D341Med (cell line): Measurements from ENCODE around the gene APCDD1.
"Not testable (repeated sequence)": the region's sequence is repeated elsewhere in the genome, so short reads cannot be mapped to it uniquely, and the experiment has no call there.

ENCODE experiments used
- DNase-seq: peaks from one replicate; pipeline ENCODE4 v3.0.0; 2012; ENCODE audit warnings: low spot score

The APCDD1 gene

DNA sequence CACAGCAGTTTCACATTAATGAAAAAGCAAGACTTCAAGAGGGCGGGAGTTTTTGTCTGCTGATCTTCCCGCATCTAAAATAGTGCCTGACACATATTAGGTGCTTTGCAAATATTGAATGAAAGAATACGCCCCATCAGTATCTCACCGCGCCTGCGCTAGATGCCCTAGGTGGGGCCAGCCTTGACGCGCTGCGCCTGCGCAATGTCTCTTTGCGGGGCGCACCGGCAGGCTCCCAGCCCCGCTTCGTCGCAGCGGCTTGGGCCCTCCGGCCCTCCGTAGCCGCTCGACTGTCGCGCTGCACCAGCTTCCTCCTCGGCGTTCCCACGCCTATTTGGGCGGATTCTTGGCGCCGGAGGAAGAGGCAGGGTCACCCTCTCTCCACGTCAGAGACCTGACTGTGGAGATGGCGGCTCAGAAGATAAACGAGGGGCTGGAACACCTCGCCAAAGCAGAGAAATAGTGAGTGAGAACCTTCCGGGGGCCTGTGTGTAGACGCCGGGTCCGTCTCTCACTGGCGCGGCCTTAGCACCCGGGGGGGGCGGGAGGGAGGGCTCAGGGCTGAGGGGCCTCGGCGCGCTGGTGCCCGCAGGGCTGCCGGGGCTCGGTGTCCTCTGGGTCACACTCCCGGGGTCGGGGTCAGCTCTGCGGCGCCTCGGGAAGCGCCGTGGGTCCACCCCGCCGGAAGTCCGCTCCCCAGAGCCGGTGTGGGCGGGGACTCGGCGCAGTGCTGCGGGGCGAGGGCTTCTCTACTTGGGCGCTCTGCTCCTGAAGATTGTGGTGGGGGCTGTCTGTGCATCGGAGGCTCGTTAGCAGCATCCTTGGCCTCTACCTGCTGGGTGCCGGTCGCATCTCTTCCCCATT lies 71.5 kb downstream of the APCDD1 start, which contains the start of gene NAPG:
NAPG (plus strand) TSS at position 331 of the 864 bp plus-strand sequence; CDS start at position 407, 76 bp downstream.
- DNase-seq: peak; percentile 100

- peak; percentile 48 for DNase-seq
Observed at GRCh38 chr18:10526561-10526949, 72.1 kb downstream of the APCDD1 start.

- DNase-seq: no peak
Observed at GRCh38 chr18:10528439-10528838, 74.0 kb downstream of the APCDD1 start.

DNA sequence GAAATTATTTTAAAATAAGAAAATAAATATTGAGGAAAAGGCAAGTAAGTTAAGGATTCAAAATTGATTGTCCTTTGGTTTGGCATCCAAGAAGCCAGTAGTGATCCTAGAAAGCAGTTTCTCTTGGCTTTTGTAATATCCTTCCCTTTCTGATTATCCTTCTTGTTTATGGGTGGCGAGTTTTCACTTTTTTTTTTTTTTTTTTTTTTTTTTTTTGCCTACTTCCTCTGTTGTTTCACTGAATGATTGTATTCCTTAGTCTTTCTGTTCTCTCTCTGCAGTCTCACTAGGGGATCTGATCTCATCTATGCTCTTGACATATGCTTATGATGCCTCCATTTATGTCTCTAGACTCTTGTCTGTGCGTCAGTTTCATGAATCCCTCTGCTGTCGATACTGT lies 75.6 kb downstream of the APCDD1 start:
- no peak for DNase-seq

GRCh38 chr18:10530852-10531251 lies 76.4 kb downstream of the APCDD1 start:
- DNase-seq: no peak

- no peak for DNase-seq
Observed at GRCh38 chr18:10533111-10533510, 78.7 kb downstream of the APCDD1 start.

DNA sequence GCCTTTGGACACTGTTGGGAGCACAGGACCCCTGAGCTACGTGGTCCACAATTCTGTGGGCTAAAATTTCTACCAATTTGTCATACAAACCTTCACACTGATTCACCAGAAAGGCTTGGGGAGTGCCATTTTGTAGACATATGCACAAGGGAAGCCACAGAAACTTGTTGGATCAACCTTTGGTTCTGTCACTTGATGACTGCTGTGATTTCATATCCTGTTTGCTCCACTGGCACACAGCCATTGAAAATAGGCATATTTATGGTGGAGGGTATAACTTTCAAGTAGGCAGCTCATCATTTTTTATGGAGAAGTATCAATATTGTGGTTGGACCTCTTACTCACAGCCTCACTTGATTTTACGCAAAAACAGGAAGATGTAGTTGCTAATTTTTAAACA lies 81.8 kb downstream of the APCDD1 start:
- no peak for DNase-seq

- DNase-seq: no peak
Observed at GRCh38 chr18:10537765-10538164, 83.3 kb downstream of the APCDD1 start.

- DNase-seq: not testable (repeated sequence)
Observed at GRCh38 chr18:10539124-10539523, 84.7 kb downstream of the APCDD1 start.
